ENCODE measurements around the gene FAAP24. TPM values are rescaled to one million over a fixed set of nuclear protein-coding genes. Genes with fewer than 3 reads are reported as not detected.

FAAP24 gene, protein sequence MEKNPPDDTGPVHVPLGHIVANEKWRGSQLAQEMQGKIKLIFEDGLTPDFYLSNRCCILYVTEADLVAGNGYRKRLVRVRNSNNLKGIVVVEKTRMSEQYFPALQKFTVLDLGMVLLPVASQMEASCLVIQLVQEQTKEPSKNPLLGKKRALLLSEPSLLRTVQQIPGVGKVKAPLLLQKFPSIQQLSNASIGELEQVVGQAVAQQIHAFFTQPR
- total RNA-seq (1.5 and 3.5 TPM in 2 replicates), polyA plus RNA-seq (3.6 and 4.5 TPM in 2 replicates)

DNA sequence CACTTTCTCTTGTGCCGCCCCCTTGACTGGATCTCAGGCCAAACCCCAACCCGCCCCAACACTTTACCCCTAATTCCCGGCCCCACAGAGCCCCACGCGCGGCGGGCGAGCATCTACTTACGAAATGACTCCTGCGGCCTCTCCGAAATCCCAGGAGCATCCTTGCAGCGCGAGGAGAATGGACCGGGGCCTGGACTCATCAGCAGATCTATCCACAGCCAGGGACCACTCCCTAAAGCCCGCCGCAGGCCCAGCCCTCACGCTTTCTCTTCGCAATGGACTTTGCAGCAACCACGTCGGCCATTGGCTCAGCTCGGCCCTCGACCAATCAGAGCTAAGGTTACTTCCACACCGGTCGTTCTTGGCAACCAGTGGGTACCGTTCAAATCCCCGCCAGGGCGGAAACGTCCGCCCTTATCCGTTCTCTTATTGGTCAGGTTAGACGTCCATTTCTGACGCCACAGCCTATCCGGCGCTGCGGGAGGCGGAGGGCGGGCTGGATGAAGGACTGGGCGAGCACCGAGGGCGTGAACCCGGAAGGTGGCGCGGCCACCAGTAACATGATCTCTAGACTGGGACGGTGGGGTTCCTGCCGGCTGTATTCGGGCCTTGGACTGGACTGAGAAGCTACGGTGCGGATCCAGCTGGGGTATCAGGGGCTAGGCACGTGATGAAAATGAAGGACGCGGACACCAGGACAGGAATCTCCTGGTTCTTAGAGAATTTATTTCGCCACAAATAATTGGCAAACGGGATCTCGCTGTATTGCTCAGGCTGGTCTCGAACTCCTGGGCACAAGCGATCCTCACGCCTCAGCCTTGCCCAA, at the start of gene FAAP24, which contains the start of gene CEP89:
TSS of gene FAAP24 (plus strand) at position 528 of the 826 bp plus-strand sequence. CDS start 955 bp downstream, outside the sequence.
TSS of gene CEP89 (minus strand) at position 244 of the 826 bp plus-strand sequence. CDS start at position 160, 84 bp downstream.
- peak; percentile 99 for DNase-seq (ENCODE audit: low spot score)
- H2AFZ ChIP-seq, result peak within 1 kb of the TSS; percentile 67
- TF ChIP-seq EZH2 (IDR thresholded peaks at IDR 0.05; ENCODE audit: borderline replicate concordance), result no peak
- TF ChIP-seq EZH2phosphoT487 (IDR thresholded peaks at IDR 0.05; ENCODE audit: low read depth, severe bottlenecking, unreplicated experiment), result no peak
- TF ChIP-seq, protein P1, sequence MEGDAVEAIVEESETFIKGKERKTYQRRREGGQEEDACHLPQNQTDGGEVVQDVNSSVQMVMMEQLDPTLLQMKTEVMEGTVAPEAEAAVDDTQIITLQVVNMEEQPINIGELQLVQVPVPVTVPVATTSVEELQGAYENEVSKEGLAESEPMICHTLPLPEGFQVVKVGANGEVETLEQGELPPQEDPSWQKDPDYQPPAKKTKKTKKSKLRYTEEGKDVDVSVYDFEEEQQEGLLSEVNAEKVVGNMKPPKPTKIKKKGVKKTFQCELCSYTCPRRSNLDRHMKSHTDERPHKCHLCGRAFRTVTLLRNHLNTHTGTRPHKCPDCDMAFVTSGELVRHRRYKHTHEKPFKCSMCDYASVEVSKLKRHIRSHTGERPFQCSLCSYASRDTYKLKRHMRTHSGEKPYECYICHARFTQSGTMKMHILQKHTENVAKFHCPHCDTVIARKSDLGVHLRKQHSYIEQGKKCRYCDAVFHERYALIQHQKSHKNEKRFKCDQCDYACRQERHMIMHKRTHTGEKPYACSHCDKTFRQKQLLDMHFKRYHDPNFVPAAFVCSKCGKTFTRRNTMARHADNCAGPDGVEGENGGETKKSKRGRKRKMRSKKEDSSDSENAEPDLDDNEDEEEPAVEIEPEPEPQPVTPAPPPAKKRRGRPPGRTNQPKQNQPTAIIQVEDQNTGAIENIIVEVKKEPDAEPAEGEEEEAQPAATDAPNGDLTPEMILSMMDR (IDR thresholded peaks at IDR 0.05; ENCODE audit: poor library complexity), result no peak
- peak within 1 kb of the TSS; percentile 49 for H3K27ac ChIP-seq
- peak within 1 kb of the TSS; percentile 94 for H3K4me2 ChIP-seq
- H3K36me3 ChIP-seq (replicated peaks; ENCODE audit: insufficient read depth, low read depth), result no peaks in the 10 kb centered on the region
- peak within 1 kb of the TSS; percentile 43 for H3K4me3 ChIP-seq
- WGBS (ENCODE audit: low lambda C conversion rate, missing lambda C conversion rate), result 5% methylated on average over 55 of the region's 57 CpGs
- H3K9me3 ChIP-seq (ENCODE audit: low read depth), result no peaks in the 10 kb centered on the region
- no peaks in the 10 kb centered on the region for H3K9me2 ChIP-seq (replicated peaks; ENCODE audit: insufficient read depth)
- H3K4me1 ChIP-seq (ENCODE audit: insufficient read depth), result peaks cover 5% of the 10 kb centered on the region
- peaks cover 18% of the 10 kb centered on the region for H3K79me2 ChIP-seq
- H3K27me3 ChIP-seq, result no peaks in the 10 kb centered on the region
- H4K20me1 ChIP-seq (ENCODE audit: insufficient read depth, poor library complexity, severe bottlenecking), result no peaks in the 10 kb centered on the region

DNA sequence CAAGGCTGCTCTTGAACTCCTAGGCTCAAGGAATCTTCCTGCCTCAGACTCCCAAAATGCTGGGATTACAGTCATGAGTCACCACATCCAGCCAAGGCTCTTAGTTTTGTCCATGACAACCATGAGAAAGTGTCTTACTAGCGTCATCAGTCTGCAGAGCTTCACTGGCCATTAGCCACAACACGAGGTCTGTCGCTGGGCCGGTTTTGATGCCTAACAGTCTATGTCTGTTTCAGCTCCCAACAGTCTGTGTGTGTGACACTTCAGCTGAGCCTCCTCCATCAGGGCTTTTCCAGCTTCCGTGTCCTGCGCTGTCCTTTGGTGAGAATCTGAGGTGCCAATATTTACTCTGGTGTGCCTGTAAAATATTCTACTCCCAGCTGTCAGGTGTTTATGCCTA, 47.8 kb upstream of the FAAP24 start:
- Histone ChIP-seq H3K36me3 (replicated peaks; ENCODE audit: insufficient read depth, low read depth) (no peaks in the 10 kb centered on the region), H3K27me3 (no peaks in the 10 kb centered on the region), H3K79me2 (no peaks in the 10 kb centered on the region), H2AFZ (no peak overlapping the region), H3K9me3 (ENCODE audit: low read depth) (peaks cover 4% of the 10 kb centered on the region), H3K4me1 (ENCODE audit: insufficient read depth) (no peaks in the 10 kb centered on the region), H3K27ac (no peak overlapping the region), H3K9me2 (replicated peaks; ENCODE audit: insufficient read depth) (no peaks in the 10 kb centered on the region), H3K4me3 (no peak overlapping the region), H4K20me1 (ENCODE audit: insufficient read depth, poor library complexity, severe bottlenecking) (no peaks in the 10 kb centered on the region), H3K4me2 (no peak overlapping the region)
- WGBS (ENCODE audit: low lambda C conversion rate, missing lambda C conversion rate), result 77% methylated on average over 6 of the region's 6 CpGs
- peak; percentile 12 for DNase-seq (ENCODE audit: low spot score)
- TF ChIP-seq EZH2 (IDR thresholded peaks at IDR 0.05; ENCODE audit: borderline replicate concordance) (no peak), EZH2phosphoT487 (IDR thresholded peaks at IDR 0.05; ENCODE audit: low read depth, severe bottlenecking, unreplicated experiment) (no peak)
- TF ChIP-seq, protein P1 (IDR thresholded peaks at IDR 0.05; ENCODE audit: poor library complexity), result no peak

DNA sequence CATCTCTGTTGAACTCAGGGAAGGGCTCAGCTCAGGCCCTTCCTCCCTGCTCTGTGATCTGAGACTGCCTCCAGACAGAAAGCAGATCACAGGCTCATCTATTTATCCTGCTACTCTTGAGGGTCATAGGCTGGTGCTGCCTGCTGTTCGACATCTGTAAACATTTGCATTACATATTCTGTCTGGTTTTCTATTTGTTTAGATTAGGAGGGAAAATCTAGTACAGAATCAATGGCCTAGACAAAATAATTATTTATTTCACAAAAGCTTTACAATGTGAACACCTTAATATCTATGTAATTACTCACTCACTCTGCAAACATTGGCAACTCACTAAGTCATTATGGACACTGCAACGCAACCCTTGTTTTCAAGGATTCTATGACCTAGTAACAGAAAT, 43.2 kb upstream of the FAAP24 start:
- 73% methylated on average over 2 of the region's 2 CpGs for WGBS (ENCODE audit: low lambda C conversion rate, missing lambda C conversion rate)
- Histone ChIP-seq H3K9me3 (ENCODE audit: low read depth) (peaks cover 4% of the 10 kb centered on the region), H3K27me3 (no peaks in the 10 kb centered on the region), H4K20me1 (ENCODE audit: insufficient read depth, poor library complexity, severe bottlenecking) (no peaks in the 10 kb centered on the region), H3K4me3 (no peak overlapping the region), H3K27ac (peak overlapping the region; percentile 74), H2AFZ (no peak overlapping the region), H3K4me1 (ENCODE audit: insufficient read depth) (no peaks in the 10 kb centered on the region), H3K36me3 (replicated peaks; ENCODE audit: insufficient read depth, low read depth) (no peaks in the 10 kb centered on the region), H3K4me2 (no peak overlapping the region), H3K79me2 (no peaks in the 10 kb centered on the region), H3K9me2 (replicated peaks; ENCODE audit: insufficient read depth) (no peaks in the 10 kb centered on the region)
- DNase-seq (ENCODE audit: low spot score), result peak; percentile 13
- no peak for TF ChIP-seq EZH2phosphoT487 (IDR thresholded peaks at IDR 0.05; ENCODE audit: low read depth, severe bottlenecking, unreplicated experiment)
- TF ChIP-seq EZH2 (IDR thresholded peaks at IDR 0.05; ENCODE audit: borderline replicate concordance), result no peak
- TF ChIP-seq, protein P1 (IDR thresholded peaks at IDR 0.05; ENCODE audit: poor library complexity), result no peak

All from hepatocyte (in vitro differentiated cells).